HG02588 (cell line): ENCODE results near the gene PHACTR1.

Experiments used
- ATAC-seq: cut with Tn5 transposase; IDR thresholded peaks from one replicate; pipeline ENCODE4 v1.9.1; 2021; ENCODE audit warnings: mild to moderate bottlenecking, moderate library complexity; ENCODE audit not compliant: unreplicated experiment

Gene PHACTR1

GRCh38 chr6:12800120-12800519 is 83.6 kb downstream of the PHACTR1 start:
- no peak for ATAC-seq

- ATAC-seq, result no peak
These were observed 84.6 kb downstream of the PHACTR1 start for GRCh38 chr6:12801141-12801540.

DNA sequence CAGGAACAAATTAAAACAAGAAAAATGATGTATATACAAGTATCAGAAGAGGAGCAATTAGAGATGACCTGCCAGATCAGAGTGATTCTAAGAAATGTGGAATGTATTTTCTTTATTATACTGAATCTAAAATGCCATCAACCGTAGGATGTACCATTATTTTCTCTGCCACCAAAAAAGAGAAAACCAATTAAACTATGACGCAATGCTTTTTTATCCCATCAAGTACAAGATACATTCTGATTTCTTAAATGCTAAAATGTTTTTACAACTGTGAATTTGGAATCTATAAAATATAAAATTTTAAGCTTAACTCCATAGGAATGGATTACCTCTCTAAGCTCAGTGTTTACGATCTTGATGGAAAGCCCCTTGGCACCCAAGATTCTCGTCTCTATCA is 85.9 kb downstream of the PHACTR1 start:
- no peak for ATAC-seq

DNA sequence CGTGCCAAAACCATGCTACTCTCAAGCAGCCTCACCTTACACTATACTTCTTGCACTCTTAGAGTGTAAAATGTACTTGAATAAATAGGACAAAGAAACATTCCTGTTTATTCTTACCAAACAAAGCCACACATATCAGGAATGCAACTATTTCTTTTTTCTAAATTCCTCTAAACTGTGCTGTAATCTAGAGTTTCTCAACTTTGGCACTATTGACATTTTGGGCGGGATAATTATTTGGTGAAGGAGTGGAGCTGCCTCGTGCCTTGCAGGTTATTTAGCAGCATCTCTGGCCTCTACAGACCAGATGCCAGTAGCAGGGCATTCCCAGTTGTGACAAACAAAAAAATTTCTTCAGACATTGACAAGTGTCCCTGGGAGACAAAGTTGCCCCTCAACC is 86.9 kb downstream of the PHACTR1 start:
- no peak for ATAC-seq

GRCh38 chr6:12804952-12805645 is 88.5 kb downstream of the PHACTR1 start:
- ATAC-seq, result no peak

DNA sequence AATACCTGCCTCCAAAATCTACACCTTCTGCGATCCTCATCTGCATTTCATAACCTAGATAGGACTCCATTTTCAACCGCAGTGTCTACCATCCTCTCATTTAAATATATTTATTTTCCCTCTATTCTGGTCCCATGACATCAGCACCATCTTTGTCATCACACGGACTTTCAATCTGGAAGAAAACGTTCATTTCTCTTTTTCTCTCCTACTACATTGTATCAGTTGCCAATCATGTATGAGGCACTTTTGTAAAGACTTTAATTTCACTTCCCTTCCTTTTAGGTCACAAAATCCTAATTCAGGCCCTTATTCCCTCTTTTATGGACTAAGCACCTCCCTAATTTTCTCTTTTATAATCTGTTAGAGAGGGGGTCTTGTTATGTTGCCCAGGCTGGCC is 89.6 kb downstream of the PHACTR1 start:
- ATAC-seq, result no peak

DNA sequence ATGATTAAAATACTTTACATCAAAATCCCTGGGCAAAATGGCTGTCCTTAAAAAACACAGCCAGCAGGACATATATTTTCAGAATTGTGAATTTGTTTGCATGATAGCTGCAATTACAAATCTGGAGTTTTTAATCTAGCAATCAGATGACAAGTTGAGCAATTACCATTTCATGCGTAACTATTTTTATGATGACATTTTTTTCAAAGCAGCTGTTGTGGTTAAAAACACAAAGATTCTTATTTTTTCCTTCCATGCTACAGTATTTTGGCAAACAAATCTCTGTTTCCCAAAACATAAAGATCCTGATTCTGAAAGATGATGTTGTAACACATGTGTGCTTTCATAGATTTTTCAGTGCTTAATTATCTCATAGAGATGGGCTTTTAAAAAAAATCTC is 90.2 kb downstream of the PHACTR1 start:
- no peak for ATAC-seq

DNA sequence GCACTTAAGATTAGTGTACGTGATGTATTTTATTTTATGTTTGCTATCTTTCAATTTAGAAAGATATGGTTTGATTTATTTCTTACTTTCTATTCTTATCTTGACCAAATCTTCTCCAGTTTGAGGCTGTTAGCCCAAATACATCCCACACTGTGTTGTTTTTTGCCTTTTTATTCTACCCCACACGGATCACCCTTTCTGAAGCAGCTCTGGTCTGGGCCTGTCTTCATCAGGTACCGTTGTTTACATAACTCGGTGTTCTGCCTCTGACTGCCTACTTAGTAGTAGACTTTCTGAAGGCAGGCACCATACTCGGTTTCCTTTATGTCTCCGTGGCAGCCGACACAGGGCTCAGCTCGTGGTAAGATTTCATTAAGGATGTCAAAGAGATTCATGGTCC is 95.0 kb downstream of the PHACTR1 start:
- ATAC-seq, result no peak

GRCh38 chr6:12813321-12813720 is 96.8 kb downstream of the PHACTR1 start:
- no peak for ATAC-seq

GRCh38 chr6:12814015-12814414 is 97.4 kb downstream of the PHACTR1 start:
- ATAC-seq, result no peak

GRCh38 chr6:12815089-12815488 is 98.5 kb downstream of the PHACTR1 start:
- ATAC-seq, result no peak

DNA sequence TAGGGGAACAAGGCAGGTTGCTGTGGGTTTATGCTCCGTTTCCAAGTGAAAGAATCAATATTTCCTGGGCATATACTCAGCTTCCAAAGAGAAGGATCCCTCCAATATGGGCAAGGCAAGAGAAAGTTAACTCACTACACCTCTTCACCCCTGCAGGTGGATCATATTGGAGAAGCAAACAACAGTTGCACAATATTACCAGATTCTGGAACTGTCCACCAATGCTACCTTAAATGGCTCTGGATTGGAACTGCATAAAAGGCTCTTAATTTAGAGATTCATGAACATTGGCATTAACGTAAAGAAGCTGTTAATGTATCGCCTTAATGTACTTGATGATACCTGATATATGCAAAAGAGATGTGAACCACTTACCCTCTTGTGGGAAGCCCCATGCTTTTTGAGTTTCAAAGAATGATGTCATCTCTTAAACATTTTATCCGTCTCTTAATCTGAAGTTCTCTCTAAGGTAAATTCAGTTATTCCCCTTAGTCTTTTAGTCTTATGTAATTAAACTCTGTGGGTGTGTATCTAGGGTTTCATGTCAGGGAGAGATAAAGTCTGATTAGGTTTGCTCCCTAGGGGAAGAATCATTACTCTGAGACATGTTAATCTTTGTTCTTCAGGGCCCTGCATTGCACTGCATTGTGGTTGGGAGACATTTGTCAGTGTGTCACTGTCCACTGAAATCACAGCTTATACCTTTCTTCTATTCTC is 99.5 kb downstream of the PHACTR1 start:
- ATAC-seq, result no peak

- no peak for ATAC-seq
These were observed 101.8 kb downstream of the PHACTR1 start for GRCh38 chr6:12818324-12818723.

GRCh38 chr6:12823847-12824246 is 107.3 kb downstream of the PHACTR1 start:
- ATAC-seq, result no peak

DNA sequence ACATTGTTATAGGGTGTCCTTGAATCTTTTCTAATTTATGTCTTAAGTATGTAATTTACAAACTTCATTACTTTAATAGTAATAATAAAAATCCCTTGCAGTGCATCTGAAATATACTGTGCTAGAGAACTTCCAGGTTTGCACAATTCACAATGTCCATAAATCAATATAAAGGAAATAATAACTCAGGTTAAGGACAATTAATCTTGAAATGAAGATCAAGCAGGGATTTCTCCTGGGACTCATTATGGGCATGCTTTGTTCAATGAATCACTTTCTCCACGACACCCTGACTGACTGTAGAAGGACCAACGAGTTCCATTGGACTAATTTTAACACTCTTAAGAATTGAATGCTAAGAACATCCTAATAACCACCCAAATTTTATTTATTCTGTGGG is 110.0 kb downstream of the PHACTR1 start:
- ATAC-seq, result no peak

GRCh38 chr6:12827921-12828320 is 111.4 kb downstream of the PHACTR1 start:
- no peak for ATAC-seq

DNA sequence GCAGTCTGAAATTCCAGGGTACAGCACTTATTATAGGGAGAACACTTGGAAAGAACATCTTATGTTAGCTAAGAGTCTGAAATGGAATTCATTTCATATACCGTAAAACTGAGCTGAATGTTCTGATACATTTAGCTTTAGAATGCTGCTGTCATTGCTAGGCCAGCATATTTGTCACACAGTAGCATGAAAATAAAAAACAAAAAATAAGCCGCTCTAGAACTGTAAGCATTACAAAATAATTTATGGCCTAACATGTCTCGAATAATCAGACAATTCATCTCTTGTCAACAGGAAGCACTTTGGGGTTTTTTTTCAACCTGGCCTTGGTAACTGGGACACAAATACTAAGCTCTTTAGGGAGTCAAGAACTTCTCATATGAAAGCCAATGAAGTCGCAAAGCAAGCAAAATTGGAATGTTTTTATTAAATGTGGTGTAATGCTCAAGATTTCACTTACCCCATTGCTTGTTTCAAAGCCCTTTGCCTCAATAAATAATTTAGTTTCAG is 115.7 kb downstream of the PHACTR1 start:
- no peak for ATAC-seq

- no peak for ATAC-seq
These were observed 119.4 kb downstream of the PHACTR1 start for GRCh38 chr6:12836009-12836408.

DNA sequence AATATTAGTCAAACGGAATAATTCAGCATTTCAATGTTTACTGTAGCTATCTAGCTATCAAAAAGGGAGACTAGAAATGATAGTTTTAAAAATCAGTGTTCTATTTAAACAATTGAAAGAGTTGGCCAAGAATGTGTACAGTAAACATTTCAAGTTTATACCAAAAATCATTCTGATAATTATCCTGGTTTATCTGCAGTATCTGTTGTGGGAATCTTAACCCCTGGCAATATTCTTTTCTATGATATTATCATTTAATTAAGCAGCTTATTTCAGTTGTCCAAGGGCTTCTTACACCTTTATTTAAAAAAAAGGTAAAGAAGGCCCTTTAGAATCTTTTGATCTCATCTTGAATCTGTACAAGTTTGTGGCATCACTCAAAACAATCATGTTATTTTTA is 125.1 kb downstream of the PHACTR1 start:
- ATAC-seq, result no peak

DNA sequence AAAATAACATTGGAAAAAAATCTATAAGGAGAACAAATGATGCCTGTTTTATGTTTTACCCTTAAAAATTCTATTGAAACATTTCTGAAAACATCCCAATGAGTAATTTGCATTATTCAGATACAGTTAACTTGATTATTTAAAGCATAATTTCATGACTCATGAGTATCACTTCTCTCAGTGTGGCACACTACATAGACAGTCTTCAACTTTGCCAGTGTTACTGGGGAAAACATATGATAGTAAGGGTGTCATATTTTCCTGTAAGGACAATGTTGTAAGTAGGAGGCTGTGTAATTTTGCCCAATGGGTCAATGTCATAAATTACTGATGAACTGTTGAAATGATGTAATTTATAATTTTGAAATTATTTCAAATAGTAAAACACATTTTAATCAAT is 125.5 kb downstream of the PHACTR1 start:
- no peak for ATAC-seq

- ATAC-seq, result no peak
These were observed 126.1 kb downstream of the PHACTR1 start for GRCh38 chr6:12842658-12843057.
